GM15510 (cell line): Measurements from ENCODE around the gene HAND1.

Experiments
- POLR2A ChIP-seq: IDR thresholded peaks from 3 replicates; pipeline ENCODE4 v1.6.1; 2011; ENCODE audit warnings: borderline replicate concordance; ENCODE audit not compliant: insufficient read length; ENCODE audit errors: extremely low read depth

Gene HAND1

DNA sequence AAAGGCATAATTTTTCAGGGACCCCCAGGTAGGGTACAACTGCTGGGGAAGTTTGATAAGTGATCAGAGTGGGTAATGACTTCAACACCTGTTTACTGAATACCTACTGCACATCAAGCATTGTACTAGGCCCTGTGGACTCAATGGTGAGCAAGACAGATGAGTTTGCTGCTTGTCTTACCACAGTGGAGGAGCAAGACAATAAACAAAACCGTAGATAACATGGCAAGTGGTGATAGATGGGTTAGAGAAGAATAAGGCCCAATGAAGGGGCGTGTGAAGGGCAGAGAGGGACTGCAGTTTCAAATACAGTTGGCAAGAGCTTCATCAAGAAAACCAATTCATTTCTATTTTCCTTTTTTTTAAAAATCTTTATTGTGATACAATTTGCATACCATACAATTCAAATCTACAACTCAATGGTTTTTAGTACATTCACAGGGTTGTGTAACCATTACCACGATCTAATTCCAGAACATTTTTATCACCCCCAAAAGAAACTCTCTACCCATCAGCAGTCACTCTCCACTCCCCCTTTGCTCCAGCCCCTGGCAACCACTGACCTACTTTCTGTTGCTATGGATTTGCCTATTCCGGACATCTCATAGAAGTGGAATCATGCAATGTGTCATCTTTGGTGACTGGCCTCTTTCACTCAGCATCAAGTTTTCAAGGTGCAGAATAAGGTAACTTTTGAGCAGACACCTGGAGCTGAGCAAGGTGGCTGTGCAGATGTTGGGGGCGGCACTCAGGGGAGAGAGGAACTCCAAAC, 31.9 kb upstream of the HAND1 start:
- no peak for TF ChIP-seq POLR2A

DNA sequence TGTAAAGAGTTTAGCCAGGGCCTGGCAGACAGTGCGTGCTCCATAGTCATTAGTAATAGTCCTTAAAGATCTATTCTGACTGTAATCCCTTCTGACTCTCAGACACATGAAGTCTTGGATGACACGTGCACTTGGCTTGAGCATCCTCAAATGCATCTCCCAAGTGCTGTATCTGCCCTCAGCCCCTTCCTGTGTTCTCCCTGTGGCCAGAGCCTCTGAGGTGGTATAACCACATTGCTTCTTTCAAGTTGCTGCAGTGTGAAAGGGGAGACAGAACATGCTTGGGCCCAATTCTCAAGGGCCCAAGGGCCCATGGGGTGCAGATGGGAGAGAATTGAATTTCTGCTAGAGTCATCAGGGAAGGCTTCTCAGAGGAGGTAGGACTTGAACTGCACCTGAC, 30.1 kb upstream of the HAND1 start:
- no peak for TF ChIP-seq POLR2A

DNA sequence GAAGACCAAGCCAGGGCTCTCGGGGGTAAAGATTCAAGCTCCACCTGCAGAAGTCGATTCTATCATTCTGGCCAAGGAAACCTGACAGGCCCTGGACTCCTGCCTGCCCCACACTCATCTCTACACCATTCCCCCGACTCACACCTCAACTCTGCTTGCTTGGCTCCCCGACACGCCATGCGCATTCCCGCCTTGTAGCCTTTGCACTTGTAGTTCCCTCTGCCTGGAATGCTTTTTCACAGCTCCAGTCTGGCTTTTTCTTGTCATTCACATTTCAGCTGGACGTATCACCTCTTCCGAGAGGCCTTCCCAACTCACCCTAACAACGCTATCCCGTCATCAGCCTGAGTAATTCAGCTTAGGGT, 28.7 kb upstream of the HAND1 start:
- no peak for TF ChIP-seq POLR2A

DNA sequence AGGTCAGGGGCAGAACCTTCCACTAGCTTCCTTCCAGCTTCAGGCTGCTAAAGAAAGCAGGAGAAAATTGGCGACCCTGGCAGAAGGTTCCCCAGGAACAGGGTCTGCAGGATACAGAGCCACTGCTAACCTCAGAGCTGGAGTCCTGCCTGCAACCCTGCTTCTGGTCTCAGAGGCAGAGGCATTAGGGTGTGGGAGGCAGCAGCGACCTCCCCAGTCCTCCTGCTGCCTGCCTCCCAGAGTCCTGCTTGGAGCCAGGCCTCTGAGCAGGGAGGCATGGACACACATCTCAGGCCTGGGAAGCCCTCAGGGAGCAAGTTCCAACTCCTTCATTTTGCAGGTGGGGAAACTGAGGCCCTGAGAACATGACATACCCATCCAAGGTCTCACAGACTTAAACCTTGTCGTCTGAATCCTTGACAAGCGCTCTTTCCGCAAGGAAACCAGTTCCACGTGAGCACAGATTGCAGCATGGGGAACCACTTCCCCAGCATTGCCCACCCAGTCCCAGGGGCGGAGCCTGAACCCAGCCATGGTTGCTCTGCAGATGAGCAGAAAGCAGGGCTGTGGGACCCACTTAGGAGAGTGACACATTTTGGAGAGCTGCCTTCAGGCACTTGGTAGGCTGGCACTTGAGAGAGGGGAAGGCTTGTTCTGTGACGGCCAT, 28.2 kb upstream of the HAND1 start:
- no peak for TF ChIP-seq POLR2A

DNA sequence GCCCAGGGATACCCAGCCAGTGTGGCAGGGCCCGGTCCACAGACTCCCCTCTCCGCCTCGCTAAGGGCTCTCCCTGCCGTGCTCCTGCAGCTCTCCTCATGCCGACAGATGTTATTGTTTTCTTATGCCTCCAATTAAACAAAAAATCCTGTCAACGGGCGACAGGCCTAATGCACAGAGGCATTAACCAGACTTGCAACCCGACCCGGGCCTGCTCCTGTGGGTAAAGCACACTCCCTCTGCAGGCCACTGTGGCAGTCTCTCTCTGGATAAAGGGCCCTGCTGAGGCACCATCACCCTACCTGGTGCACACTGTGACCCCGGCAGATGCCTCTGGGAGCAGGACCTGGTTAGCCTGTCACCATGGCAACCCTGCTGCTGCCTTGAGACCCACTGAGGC, 27.5 kb upstream of the HAND1 start:
- TF ChIP-seq POLR2A, result no peak

DNA sequence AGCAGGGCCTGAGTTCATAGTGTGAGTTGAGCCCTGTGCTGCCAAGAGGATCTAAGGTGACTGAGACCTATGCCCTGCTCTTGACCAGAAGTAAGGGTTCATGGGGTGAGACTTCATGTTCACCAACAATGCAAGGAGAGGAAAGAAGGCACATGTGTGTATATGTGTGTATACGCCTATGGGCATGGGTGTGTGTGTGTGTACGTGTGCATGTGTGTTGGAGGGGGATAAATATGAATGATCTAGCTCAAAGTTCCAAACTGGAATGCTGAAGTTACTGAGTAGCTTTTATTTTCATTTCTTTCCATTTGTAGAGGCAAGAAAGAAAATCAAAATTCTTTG, 25.6 kb upstream of the HAND1 start:
- no peak for TF ChIP-seq POLR2A

DNA sequence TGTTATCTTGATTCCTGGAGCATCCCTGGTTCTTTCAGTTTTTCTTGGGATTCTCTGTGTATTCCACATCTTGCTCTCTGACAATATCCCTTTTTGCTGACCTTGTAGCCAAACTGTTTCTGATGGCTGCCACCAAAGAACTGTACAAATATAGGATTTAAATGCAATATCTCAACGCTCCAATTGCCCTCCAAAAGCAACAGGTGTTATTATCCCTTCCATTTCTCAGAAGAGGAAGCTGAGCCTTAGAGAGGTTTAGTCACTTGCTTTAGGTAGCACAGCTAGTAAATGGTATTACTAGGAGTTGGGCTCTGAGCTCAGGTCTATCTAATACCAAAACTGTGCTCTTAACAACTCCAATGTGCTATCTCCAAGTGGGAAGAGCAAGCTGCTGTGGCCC, 24.2 kb upstream of the HAND1 start:
- TF ChIP-seq POLR2A, result no peak

DNA sequence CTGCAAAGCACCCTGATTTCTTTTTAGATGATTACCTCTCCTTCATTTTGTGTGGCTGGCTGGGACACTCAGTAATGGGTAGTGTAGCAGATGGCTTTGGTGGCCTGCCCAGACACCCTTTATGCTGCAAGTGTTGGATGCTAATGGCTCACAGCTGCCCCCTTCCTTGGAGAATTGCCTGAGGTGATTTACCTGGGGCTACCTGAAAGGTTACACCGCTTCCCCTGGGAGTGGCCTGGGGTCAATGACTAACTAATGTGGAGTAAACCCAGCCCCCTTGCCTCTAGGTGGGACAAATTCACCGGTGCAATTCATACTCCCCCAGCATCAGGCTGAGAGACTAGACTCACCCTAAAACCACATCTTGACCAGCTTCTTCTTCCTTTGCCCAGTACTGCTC, 23.5 kb upstream of the HAND1 start:
- TF ChIP-seq POLR2A, result no peak

DNA sequence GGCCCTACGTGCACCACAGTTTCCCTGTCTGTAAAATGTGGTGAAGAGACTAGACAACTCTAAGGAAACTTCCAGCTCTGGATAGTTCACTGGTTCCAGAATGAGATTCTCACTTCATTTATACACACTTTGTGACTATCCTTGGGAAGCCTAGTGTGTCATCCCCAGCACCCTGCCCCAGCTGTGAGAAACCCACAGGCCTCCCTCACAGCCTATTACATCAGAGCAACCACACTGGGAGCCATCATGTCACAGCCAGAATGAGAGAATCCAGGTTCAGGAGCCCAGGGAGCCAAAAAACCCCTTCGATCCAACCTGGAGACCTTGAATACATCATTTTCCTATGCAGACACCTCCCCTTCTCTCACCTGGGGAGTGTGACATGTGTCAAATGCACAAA, 21.0 kb upstream of the HAND1 start:
- no peak for TF ChIP-seq POLR2A

DNA sequence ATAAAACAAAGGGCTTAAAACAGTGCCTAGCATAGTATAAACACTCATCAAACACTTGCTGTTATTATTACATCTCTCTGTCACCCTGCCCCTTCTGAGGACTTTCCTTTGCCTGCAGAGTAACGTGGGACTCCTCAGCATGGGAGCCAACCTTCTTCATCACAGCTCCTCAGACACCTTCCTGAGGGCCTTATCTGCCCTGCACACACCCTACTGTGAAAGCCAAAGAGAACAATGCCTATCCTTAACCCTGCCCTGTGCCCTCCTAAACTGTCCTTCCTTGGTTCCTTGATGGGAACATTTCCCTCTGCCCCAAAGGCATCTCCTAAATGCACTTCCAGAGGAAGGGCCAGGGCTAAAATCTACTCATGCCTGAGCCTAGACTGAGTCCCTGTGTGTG, 20.6 kb upstream of the HAND1 start:
- TF ChIP-seq POLR2A, result no peak

DNA sequence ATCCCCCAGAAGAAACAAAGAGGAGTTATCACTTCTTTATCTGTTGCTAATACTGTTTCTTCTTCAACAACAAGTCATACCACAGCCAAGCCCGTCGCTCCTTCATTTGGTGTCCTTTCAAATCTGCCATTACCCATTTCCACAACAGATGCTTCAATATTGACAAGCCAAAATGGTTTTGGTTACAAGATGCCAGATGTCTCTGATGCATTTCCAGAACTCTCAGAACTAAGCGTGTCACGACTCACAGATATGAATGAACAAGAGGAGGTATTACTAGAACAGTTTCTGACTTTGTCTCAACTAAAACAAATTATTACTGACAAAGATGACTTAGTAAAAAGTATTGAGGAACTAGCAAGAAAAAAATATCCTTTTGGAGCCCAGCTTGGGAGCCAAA, 16.0 kb upstream of the HAND1 start:
- no peak for TF ChIP-seq POLR2A

DNA sequence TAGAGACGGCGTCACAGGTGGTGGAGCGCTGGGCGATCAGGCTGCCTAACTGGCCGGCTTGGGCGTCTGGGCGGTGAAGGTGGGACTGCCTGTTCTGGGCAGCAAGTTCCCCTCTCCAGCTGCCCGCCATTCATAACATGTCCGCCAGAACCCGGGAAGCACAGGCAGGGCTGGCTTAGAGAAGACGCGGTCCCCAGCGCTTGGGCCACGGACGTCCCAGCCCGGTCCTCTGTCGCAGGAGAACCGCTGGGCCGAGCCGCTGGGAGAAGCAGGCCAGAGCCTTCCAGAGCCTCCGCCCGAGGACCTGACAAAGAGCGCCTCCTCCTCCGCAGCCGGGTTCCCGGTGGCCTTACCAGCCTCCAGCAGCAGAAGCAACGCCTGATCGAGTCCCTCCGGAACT, 15.2 kb upstream of the HAND1 start:
- TF ChIP-seq POLR2A, result no peak

DNA sequence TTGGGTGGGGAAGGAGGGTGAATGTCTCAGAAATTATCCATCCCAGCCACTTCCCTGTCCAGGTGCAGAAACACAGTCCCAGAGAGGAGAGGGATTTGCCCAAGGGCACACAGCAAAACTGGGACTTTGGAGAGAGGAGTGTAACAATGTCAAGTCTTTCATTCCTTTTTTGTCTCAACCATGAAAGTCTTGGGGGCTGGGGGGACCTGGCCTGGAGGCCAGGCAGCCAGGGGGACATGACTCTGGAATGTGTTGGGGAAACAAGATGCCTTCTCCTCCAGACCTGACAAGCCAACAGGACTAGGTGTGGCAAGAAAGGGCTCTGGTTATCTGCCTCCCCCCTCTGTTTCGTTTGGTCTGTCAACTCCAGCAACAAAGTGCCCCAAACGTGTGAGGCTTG, 13.9 kb upstream of the HAND1 start:
- TF ChIP-seq POLR2A, result no peak

DNA sequence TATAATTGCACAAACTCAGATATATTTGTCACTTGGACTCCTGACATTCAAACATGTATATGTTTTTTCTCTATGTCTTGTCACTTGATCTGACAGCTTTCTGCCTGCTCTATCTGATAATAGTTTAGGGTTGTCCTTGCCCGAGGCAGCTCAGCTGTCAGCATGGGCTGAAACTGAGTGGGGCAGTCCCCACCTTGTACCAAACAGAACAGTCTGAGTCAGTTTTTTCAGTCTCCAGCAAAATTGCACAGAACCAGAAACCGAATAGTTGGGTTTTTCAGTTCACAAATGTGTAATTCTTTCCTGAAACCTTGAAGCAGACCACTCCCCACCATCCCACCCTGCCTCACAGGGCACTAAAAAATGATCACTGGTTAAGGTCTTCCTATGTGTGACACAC, 9.5 kb upstream of the HAND1 start:
- no peak for TF ChIP-seq POLR2A

DNA sequence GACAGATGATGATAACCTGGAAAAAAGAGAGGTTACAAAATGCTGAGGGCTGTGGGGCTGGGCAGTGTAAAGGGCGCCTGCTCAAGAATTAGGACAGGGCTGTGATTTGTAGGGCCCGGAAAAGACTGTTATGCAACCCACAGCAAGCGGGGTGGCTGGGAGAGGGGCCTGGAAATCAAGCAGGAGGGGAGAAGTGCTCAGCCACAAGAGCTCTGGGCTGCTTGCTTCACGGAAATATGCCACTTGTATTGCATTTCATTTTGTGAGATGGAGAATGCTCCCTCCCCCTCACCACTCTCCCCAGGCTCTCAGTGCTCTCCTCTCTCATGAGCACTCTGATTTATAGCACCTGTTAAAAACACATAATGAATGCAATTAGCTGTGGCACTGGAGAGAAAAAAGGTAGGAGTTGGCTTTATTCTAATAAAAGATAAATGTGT, 8.4 kb upstream of the HAND1 start:
- TF ChIP-seq POLR2A, result no peak

DNA sequence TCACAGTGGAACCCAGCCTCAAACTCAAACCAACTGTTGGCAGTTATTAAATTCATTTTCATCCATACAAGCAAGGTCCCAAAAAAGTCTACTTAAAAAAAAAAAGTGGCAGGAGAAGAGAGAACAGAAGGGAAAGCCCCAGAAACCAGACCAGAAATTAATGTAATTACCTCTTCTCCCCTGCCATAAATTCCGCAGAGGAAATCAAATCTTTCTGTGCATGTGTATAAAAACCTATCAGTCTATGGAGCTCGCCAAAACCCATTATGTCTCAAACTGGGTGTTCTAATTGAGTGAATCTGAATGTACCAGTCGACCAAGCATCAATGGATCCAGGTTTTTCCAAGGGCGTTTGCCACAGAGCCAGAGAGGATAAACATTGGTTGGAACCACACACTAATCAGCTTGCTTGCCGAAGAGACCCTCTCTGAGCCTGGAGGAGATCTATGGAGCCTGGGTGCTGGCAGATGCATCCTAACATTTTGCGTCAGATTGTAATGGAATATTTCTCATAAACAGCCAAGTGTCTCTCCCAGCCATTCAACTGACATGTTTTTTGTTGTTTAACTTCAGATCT, 7.9 kb upstream of the HAND1 start:
- TF ChIP-seq POLR2A, result no peak
